COLO829 (cell line): ENCODE data around the gene PRR23C.
"Not testable (repeated sequence)": the region's sequence is repeated elsewhere in the genome, so short reads cannot be mapped to it uniquely, and the experiment has no call there.

Experiments
- DNase-seq: peaks from one replicate; pipeline ENCODE4 v3.0.0; 2012; ENCODE audit warnings: low spot score

The PRR23C gene

DNA sequence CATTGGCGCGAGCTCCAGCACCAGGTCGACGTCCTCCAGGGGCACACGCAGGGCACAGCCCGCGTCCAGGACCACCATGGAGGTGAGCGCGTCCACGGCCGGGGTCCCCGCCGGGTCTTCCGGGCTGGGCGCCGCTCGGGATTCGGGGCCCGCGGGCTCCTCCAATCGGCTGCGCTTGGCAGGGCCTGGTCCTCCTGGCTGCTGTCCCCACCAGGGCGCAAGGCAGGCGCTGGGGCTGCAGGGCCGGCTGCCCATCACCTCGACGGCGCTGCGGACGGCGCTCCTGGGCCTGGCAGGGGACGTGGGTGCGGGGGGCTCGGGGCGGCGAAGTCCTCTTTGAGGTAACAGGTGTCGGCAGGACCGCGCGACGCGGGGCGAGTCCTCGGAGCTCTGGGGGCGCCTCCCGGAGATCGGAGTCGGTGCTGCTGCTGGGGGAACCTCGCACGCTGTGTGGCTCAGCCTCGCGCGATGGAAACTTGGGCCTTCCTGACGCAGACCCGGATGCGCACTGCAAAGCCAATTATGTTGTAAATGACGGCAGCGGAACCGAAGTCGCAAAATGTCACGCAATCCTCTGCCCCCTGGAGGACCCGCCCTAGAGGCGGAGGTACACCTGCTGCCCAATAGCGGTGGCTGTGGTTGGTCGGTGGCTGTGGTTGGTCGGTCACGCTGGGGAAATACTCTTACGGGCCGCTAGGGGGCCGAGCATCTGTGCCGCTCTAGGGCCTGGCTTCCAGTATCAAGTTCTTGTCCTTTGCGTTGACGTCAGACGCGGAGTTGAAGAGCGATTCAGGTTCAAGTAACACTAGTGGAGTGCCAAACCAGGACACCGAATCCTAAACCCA lies at the start of gene PRR23C:
TSS of gene PRR23C (minus strand) at position 527 of the 845 bp plus-strand sequence. CDS start at position 255, 272 bp downstream.
- no peak for DNase-seq

DNA sequence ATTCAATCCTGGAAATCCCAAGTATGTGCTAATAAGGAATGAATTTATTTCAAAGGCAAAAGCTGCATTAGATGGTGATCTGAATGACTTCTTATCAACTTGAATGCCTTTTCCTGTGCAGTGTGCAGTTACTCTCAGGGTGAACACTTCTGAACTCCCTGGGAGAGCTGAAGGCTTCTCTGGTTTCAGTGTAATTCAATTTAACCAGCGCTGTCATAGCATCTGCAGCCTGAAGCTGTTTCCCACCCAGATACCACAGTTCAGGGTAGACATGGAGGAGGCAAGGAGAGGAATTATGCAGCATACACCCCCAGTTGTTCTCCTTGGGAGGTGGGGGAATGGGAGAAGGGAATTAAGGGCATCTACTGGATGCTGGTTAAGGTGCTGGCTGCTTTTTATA lies 49.1 kb upstream of the PRR23C start:
- DNase-seq: no peak

DNA sequence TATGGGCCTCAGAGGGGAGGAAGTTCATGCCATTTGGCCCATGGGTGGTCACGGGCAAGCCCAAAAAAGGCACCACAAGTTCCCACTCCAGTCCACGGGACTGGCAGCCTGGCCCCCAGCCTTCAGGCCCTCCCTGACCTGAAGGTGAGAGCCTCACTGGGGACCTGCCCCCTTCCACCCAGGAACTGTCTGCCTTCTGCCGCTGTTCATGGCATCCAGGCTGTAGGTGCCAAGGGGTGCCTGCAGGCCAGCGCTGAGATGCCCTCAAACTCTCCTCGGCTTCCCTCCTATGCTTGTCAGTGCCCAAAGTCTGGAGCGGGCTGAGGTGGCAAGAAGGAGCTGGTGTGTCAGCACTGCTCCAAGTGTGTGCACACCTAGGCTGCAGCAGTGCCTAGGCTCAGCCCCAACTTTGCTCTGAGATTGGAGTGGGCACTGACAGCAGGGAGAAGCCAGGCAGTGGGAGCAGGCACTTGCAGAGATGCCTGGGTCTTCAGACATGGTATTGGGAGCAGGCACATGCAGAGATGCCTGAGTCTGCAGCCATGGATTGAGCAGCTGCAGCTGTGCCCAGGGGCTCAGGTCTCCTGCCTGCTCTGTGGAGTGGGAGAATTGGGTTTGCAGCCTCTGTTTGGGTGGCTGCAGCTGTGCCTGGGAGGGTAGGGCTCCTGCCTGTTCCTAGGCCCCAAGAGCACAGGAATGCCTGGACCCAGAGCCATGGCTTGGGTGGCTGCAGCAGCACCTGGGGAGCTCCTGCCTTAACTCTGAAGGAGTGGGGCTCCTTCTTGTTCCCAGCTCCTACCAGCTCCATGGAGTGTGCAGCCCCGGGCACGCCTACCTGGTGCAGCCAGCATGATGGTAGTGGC lies 44.0 kb upstream of the PRR23C start:
- DNase-seq: no peak

DNA sequence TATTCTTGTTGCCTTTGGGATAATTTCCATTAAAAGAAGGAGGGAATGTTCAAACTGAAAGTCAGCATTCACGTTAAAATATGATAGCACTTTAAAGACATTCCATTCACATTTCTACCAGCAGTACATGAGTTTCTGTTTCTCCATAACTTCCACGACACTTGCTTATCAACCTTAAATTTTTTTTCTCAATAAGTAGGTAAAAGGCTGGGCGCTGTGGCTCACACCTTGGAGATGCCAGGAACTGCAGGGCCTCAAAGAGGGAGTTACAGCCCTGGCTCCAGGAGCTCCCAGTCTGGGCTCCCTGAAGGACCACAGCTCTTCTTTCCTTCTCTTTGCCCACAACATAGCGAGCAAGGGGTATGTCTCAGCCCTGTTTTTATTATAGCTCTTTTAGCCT lies 42.9 kb upstream of the PRR23C start:
- DNase-seq: no peak

DNA sequence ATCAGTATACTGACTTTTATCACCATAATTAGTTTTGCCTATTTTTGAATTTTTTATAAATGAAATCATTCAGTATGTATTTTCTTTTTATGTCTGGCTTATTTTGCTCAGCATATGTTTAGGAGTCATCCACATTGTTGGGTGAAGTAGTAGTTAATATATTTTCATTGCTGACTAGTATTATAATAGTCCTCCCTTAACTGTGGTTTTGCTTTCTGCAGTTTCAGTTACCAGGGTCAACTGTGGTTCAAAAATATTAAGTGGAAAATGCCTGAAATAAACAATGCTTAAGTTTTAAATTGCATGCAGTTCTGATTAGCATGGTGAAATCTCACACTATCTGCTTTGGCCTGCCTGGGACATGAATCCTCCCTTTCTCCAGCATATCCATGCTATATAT lies 39.5 kb upstream of the PRR23C start:
- no peak for DNase-seq

DNA sequence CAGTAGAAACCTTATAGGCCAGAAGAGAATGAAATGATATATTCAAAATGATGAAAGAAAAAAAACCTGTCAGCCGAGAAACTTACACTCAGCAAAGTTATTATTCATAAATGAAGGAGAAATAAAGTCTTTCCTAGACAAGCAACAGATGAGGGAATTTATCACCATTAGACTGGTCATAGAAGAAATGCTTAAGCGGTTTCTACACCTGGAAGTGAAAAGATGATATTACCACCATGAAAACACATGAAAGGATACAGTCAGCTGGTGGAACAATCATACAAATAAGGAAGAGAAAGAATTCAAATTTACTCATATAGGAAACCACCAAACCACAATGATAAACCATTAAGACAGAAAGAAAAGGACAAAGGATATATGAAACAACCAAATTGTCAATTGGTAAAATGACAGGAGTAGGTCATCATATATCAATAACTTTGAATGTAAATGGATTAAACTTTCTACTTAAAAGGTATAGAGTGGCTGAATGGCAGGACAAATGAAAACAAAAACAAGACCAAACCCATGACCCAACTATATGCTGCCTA lies 29.9 kb upstream of the PRR23C start:
- DNase-seq: no peak

DNA sequence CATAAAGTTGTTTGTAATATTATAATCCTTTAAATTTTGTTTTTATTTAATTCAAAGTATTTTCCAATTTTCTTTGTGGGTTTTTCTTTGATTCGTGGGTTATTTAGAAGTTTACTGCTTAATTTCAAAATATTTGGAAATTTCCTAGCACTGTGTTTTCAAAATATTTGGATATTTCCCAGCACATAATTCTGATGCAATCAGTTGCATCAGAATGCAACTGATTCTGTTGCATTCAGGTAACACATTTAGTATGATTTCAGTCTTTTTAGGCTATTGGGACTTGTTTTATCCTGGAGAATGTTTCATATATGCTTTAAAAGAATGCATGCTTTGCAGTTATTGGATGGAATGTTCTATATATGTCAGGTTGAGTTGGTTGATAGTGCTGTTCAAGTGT lies 18.2 kb upstream of the PRR23C start:
- no peak for DNase-seq

DNA sequence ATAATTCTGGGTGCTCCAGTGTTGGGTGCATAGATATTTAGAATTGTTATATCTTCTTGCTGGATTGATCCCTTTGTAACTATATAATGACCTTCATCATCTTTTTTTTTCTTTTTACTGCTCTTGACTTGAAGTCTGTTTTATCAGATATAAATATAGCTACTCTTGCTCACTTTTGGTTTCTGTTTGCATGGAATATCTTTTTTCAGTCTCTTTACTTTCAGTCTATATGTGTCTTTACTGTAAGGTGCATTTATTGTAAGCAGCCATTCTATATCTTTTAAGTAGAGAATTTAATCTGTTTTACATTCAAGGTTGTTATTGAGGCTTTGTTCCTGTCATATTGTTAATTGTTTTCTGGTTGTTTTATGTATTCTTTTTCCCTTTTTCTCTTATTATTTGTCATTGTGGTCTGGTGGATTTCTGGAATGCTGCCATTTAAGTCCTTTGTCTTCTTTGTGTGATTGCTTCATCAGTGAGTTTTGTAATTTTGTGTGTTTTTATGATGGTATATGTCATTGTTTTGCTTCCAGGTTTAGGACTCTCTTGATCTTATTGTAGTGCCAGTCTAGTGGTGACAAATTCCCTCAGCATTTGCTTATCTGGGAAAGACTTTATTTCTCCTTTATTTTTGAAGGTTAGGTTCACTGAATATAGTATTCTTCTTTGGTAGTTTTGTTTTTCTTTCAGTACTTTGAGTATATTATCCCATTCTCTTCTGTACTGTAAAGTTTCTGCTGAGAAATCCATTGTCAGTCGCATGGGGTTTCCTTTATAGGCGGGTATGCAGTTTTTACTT lies 8.3 kb upstream of the PRR23C start:
- no peak for DNase-seq

DNA sequence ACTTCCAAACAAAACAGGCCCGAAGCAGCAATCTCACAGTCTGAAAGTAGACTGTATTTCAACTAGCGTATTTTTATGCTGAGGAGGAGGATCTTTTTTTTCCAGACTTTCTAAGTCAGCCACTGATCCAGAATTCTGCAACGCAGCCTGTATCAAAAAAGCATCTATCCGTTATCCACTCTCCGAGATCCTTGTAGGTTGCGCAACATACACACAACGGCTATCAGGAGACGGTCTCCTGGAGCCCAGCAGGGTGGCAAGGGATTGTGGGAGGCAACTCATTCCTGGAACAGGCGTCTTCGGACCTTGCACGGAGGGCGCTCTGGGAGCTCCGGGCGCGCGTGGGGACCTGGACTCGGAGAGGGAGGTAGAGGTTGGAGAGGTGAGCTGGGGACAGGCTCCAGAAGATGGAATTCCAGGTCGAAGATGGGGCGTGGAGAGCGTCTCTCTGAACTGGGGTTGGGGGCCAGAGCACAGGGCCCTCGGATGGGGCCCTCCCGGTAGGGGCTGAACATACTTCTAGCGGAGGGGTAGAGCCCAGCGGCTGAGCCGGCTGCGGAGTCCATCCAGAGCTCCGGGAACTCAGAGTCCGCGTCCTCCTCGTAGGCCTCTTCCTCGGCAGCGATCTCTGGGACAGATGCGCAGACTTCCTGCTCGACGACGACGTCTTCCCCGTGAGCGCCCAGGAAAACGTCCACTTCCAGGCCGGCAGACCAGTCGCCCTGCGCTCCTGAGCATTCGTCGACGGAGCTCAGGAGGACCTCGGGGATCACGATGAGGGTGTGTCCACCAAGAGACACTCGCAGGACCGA lies 932 bp downstream of the PRR23C start:
- no peak for DNase-seq

DNA sequence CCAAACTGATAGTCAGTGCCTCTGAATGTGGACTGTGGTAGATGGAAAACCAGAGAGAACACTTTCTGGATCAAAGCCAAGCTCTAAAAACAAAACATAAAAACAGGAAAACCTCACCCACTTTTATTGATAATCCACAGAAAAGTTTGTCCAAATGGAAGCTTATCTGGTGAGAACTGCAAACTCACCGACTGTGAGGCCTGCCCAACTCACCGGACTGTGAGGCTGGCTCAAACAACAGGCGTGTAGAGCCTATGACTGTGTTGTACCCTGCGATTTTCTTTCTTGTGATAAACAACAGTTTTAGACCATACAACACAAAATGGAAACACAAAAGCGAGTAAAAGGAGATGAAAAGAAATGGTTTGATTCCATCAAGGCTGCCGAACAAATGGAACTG lies 7.2 kb downstream of the PRR23C start:
- no peak for DNase-seq

DNA sequence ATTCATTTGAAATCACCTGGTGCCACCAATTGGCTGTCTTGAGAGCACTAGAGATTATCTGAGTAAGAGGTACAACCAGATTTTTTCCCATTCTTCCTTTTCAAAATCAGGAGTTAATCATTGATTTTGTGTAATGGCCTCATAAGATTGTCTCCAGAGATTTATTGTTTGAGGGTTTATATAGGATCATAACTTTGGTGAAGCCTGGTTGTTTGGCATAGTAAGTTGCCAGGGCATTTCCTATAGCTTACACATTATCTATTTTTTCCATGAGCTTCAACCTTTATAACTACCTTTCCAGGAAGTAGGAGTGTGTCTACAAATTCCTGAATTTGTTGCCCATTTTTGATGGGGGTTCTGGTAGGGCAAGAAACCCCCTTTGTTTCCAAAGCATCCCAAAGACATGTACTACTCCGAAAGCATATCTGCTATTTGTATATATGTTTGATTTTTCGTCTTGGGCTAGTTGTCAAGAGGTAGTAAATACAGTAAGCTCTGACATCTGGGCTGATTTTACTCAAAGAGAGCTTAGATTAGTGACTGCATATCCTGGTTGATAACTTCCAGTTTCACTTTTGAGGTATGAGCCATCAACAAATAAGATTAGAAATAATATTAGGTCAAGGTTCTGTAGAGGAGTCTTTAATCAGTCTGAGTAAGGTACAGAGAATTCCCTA lies 12.2 kb downstream of the PRR23C start:
- DNase-seq: no peak

DNA sequence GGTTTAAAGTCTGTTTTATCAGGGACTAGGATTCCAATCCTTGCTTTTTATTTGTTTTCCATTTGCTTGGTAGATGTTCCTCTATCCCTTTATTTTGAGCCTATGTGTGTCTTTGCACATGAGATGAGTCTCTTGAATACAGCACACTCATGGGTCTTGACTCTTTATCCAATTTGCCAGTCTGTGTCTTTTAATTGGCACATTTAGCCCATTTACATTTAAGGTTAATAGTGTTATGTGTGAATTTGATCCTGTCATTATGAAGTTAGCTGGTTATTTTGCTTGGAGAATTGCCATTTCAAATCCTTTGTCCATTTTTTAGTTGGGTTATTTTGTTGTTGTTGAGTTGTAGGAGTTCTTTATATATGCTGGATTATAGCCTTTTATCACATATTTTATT lies 14.1 kb downstream of the PRR23C start:
- DNase-seq: not testable (repeated sequence)

DNA sequence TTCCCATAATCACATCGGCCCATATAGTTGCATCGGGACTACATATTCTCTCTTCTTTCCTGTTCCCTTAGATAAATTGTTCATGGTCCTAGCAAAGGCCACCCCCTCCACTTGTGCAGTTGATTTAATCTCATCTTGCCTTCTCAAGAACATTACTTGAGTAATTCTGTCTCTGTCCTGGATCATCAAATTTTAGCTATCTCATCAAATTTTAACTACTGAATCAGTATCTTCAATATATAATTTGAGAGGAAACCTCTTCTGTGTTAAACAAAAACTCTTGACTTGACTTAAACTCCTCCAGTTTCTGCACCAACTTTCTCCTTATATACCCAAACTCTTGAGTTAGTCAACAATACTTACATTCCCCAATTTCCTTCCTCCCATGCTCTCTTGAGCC lies 19.7 kb downstream of the PRR23C start:
- DNase-seq: no peak

DNA sequence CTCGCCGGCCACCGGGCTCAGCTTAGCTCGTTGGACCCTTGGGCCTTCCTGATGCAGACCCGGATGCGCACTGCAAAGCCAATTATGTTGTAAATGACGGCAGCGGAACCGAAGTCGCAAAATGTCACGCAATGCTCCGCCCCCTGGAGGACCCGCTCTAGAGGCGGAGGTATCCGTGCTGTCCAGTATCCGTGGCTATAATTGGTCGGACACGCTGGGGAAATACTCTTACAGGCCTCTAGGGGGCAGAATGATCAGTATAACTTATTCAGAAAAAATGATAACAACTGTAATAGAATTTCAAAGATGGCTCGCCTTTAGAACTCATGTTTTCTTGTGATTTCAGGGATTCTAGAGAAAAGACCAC lies 23.8 kb downstream of the PRR23C start, which contains the start of gene PRR23B:
TSS of gene PRR23B (minus strand) at position 59 of the 367 bp plus-strand sequence. CDS start 265 bp downstream, outside the sequence.
- DNase-seq: no peak

DNA sequence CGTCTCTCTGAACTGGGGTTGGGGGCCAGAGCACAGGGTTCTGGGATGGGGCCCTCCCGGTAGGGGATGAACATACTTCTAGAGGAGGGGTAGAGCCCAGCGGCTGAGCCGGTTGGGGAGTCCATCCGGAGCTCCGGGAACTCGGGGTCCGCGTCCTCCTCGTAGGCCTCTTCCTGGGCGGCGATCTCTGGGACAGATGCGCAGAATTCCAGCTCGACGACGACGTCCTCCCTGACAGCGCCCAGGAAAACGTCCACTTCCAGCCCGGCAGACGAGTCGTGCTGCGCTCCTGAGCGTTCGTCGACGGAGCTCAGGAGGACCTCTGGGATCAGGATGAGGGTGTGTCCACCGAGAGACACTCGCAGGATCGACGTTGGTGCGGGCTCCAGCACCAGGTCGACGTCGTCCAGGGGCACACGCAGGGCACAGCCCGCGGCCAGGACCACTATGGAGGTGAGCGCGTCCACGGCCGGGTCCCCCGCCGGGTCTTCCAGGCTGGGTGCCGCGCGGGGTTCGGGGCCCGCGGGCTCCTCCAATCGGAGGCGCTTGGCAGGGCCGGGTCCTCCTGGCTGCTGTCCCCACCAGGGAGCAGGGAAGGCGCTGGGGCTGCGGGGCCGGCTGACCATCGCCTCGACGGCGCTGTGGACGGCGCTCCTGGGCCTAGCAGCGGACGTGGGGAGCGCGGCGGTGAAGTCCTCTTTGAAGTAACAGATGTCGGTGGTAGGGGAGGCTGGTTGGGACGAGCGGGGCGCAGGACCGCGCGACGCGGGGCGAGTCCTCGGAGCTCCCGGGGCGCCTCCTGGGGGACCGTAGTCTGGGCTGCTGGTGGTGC lies 24.4 kb downstream of the PRR23C start:
- no peak for DNase-seq

DNA sequence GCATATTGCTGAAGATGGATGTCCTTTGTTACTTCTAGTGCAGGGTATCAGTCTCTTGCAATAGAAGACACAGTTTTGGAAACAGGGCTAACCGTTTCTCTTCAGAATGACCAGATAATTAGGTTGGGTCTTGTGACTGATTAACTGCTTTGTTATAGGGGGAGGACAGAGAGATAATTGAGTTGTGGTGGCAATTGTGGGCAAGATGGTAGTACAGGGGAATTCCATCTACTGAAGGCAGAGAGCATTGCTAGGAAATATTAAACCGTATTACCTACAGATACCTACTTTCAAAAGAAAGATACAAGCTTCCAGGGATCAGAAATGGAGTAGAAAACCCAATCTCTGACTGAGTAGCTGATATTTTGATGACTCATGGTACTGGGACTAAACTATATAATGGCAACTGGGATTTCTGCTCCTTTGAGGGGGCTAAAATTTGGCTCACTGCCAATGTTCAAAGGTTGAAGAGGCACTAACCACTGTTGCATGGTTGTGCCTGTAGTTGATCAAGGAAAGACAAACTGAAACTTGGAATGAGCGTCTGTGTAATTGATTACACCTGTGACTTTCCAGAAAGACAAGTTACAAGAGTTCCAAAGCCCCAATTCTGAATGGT lies 28.2 kb downstream of the PRR23C start:
- DNase-seq: no peak

DNA sequence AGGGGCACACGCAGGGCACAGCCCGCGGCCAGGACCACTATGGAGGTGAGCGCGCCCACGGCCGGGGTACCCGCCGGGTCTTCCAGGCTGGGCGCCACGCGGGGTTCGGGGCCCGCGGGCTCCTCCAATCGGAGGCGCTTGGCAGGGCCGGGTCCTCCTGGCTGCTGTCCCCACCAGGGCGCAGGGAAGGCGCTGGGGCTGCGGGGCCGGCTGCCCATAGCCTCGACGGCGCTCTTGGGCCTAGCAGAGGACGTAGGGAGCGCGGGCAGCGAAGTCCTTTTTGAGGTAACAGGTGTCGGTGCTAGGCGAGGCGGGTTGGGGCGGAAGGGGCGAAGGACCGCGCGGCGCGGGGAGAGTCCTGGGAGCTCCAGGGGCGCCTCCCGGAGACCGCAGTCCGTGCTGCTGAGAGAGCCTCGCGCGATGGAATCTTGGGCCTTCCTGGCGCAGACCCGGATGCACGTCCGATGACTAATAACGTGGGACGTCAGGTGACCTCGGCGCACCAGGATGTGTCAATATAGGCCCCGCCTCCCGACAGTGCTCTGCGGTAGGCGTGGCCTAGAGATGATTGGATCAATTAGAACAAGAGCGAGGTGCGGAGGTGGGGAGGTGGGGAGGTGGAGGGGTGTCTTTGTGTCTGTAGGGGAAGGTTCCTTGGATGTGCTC lies 38.5 kb downstream of the PRR23C start, which contains the start of gene PRR23A:
TSS of gene PRR23A (minus strand) at position 218 of the 666 bp plus-strand sequence. CDS start at position 218, 0 bp downstream.
- DNase-seq: no peak

DNA sequence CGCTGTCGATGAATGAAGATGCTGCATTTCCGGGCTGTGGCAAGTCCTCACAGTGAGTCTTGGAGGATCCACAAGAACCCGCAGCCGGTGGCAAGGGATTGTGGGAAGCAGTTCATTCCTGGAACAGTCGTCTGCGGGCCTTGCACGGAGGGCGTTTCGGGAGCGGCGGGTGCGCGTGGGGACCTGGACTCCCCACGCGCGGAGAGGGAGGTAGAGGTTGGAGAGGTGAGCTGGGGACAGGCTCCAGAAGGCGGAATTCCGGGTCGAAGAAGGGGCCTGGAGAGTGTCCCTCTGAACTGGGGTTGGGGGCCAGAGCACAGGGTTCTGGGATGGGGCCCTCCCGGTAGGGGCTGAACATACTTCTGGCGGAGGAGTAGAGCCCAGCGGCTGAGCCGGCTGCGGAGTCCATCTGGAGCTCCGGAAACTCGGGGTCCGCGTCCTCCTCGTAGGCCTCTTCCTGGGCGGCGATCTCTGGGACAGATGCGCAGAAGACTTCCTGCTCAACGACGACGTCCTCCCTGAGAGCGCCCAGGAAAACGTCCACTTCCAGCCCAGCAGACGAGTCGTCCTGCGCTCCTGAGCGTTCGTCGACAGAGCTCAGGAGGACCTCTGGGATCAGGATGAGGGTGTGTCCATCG lies 39.2 kb downstream of the PRR23C start:
- DNase-seq: no peak
